HuH-7 (cell line): ENCODE results near the gene ATOH7.
"Not testable (repeated sequence)": the region's sequence is repeated elsewhere in the genome, so short reads cannot be mapped to it uniquely, and the experiment has no call there.

Source experiments
- DNase-seq: peaks from one replicate; pipeline ENCODE4 v3.0.0; 2011; ENCODE audit warnings: low spot score

The ATOH7 gene

GRCh38 chr10:68237173-68237572, 5.3 kb upstream of the ATOH7 start:
- DNase-seq: no peak

GRCh38 chr10:68235581-68235980, 3.7 kb upstream of the ATOH7 start:
- DNase-seq: no peak

- DNase-seq: no peak
Measured at GRCh38 chr10:68235111-68235510, 3.2 kb upstream of the ATOH7 start.

- DNase-seq: no peak
Measured at GRCh38 chr10:68233046-68233445, 1.1 kb upstream of the ATOH7 start.

- DNase-seq: peak; percentile 87
Measured at GRCh38 chr10:68231106-68231816, 652 bp downstream of the ATOH7 start.

GRCh38 chr10:68230268-68230667, 1.6 kb downstream of the ATOH7 start:
- DNase-seq: no peak

- no peak for DNase-seq
Measured at GRCh38 chr10:68224810-68225209, 7.1 kb downstream of the ATOH7 start.

GRCh38 chr10:68223535-68224165, 8.3 kb downstream of the ATOH7 start:
- no peak for DNase-seq

- DNase-seq: no peak
Measured at GRCh38 chr10:68222391-68222790, 9.5 kb downstream of the ATOH7 start.

- no peak for DNase-seq
Measured at GRCh38 chr10:68221196-68221595, 10.7 kb downstream of the ATOH7 start.

- no peak for DNase-seq
Measured at GRCh38 chr10:68218786-68219185, 13.1 kb downstream of the ATOH7 start.

- no peak for DNase-seq
Measured at GRCh38 chr10:68212721-68213352, 19.1 kb downstream of the ATOH7 start.

- DNase-seq: no peak
Measured at GRCh38 chr10:68211669-68212068, 20.2 kb downstream of the ATOH7 start.

GRCh38 chr10:68208424-68209042, 23.4 kb downstream of the ATOH7 start:
- DNase-seq: peak; percentile 42

GRCh38 chr10:68202960-68203353, 29.0 kb downstream of the ATOH7 start:
- no peak for DNase-seq

GRCh38 chr10:68196701-68197100, 35.2 kb downstream of the ATOH7 start:
- no peak for DNase-seq

- DNase-seq: not testable (repeated sequence)
Measured at GRCh38 chr10:68195776-68196175, 36.1 kb downstream of the ATOH7 start.

GRCh38 chr10:68194290-68194689, 37.6 kb downstream of the ATOH7 start:
- no peak for DNase-seq

GRCh38 chr10:68192113-68192512, 39.8 kb downstream of the ATOH7 start:
- no peak for DNase-seq

- no peak for DNase-seq
Measured at GRCh38 chr10:68188835-68189234, 43.1 kb downstream of the ATOH7 start.

GRCh38 chr10:68185085-68185484, 46.8 kb downstream of the ATOH7 start:
- DNase-seq: no peak

- no peak for DNase-seq
Measured at GRCh38 chr10:68184546-68184945, 47.4 kb downstream of the ATOH7 start.
